ENCODE data around the gene ZDHHC17.

The ZDHHC17 gene

GRCh38 chr12:76891609-76892008, 127.7 kb downstream of the ZDHHC17 start:
- DNase-seq = no peak
- in situ Hi-C loops (cut with HindIII; ENCODE audit: low pct_ligation_motif_present, low pct_unique_long_range_greater_than_20kb, low sequenced_read_pairs) = no loop called here

- in situ Hi-C loops (cut with HindIII; ENCODE audit: low pct_ligation_motif_present, low pct_unique_long_range_greater_than_20kb, low sequenced_read_pairs) = no loop called here
- DNase-seq = no peak
Measured at GRCh38 chr12:76895796-76896195, 131.9 kb downstream of the ZDHHC17 start.

GRCh38 chr12:76896274-76896673, 132.4 kb downstream of the ZDHHC17 start:
- DNase-seq = no peak
- in situ Hi-C loops (cut with HindIII; ENCODE audit: low pct_ligation_motif_present, low pct_unique_long_range_greater_than_20kb, low sequenced_read_pairs) = no loop called here

- in situ Hi-C loops (cut with HindIII; ENCODE audit: low pct_ligation_motif_present, low pct_unique_long_range_greater_than_20kb, low sequenced_read_pairs) = no loop called here
- DNase-seq = no peak
Measured at GRCh38 chr12:76898442-76898841, 134.5 kb downstream of the ZDHHC17 start.

GRCh38 chr12:76899522-76899921, 135.6 kb downstream of the ZDHHC17 start:
- in situ Hi-C loops (cut with HindIII; ENCODE audit: low pct_ligation_motif_present, low pct_unique_long_range_greater_than_20kb, low sequenced_read_pairs) = no loop called here
- DNase-seq = no peak

- in situ Hi-C loops (cut with HindIII; ENCODE audit: low pct_ligation_motif_present, low pct_unique_long_range_greater_than_20kb, low sequenced_read_pairs) = no loop called here
Measured at GRCh38 chr12:76901628-76902380, 137.9 kb downstream of the ZDHHC17 start.

More at GRCh38 chr12:76901628-76902380, 137.9 kb downstream of the ZDHHC17 start:
- no peak for DNase-seq
